ENCODE measurements around the gene OR52A1.
"Not testable (repeated sequence)": the region's sequence is repeated elsewhere in the genome, so short reads cannot be mapped to it uniquely, and the experiment has no call there.

The OR52A1 gene

GRCh38 chr11:5154657-5155056 is at the start of gene OR52A1:
TSS of gene OR52A1 (minus strand) at chr11:5154757. CDS start at chr11:5152369, 2,388 bp downstream.
- no peak for DNase-seq (ENCODE audit: extremely low read depth in 1 of 2, low read depth in 1 of 2)

- DNase-seq (ENCODE audit: extremely low read depth in 1 of 2, low read depth in 1 of 2) = no peak
These were observed 48.8 kb upstream of the OR52A1 start for GRCh38 chr11:5203366-5203765.

- no peak for DNase-seq (ENCODE audit: extremely low read depth in 1 of 2, low read depth in 1 of 2)
These were observed 46.0 kb upstream of the OR52A1 start, which contains the start of gene OR51V1 for GRCh38 chr11:5200582-5200981. TSS of gene OR51V1 (minus strand) at chr11:5200682. CDS start at chr11:5200682, 0 bp downstream.

- no peak for DNase-seq (ENCODE audit: extremely low read depth in 1 of 2, low read depth in 1 of 2)
These were observed 43.7 kb upstream of the OR52A1 start for GRCh38 chr11:5198285-5198684.

GRCh38 chr11:5197536-5197935 is 43.0 kb upstream of the OR52A1 start:
- no peak for DNase-seq (ENCODE audit: extremely low read depth in 1 of 2, low read depth in 1 of 2)

- DNase-seq (ENCODE audit: extremely low read depth in 1 of 2, low read depth in 1 of 2) = no peak
These were observed 42.2 kb upstream of the OR52A1 start for GRCh38 chr11:5196731-5197130.

GRCh38 chr11:5196067-5196466 is 41.5 kb upstream of the OR52A1 start:
- DNase-seq (ENCODE audit: extremely low read depth in 1 of 2, low read depth in 1 of 2) = no peak

- no peak for DNase-seq (ENCODE audit: extremely low read depth in 1 of 2, low read depth in 1 of 2)
These were observed 38.2 kb upstream of the OR52A1 start for GRCh38 chr11:5192738-5193137.

- no peak for DNase-seq (ENCODE audit: extremely low read depth in 1 of 2, low read depth in 1 of 2)
These were observed 33.6 kb upstream of the OR52A1 start for GRCh38 chr11:5188201-5188600.

- DNase-seq (ENCODE audit: extremely low read depth in 1 of 2, low read depth in 1 of 2) = no peak
These were observed 23.7 kb upstream of the OR52A1 start for GRCh38 chr11:5178046-5178837.

- DNase-seq (ENCODE audit: extremely low read depth in 1 of 2, low read depth in 1 of 2) = no peak
These were observed 20.4 kb upstream of the OR52A1 start for GRCh38 chr11:5174934-5175333.

GRCh38 chr11:5171856-5172255 is 17.3 kb upstream of the OR52A1 start:
- DNase-seq (ENCODE audit: extremely low read depth in 1 of 2, low read depth in 1 of 2) = no peak

GRCh38 chr11:5165898-5166297 is 11.3 kb upstream of the OR52A1 start:
- DNase-seq (ENCODE audit: extremely low read depth in 1 of 2, low read depth in 1 of 2) = not testable (repeated sequence)

- not testable (repeated sequence) for DNase-seq (ENCODE audit: extremely low read depth in 1 of 2, low read depth in 1 of 2)
These were observed 10.2 kb upstream of the OR52A1 start for GRCh38 chr11:5164807-5165206.

- DNase-seq (ENCODE audit: extremely low read depth in 1 of 2, low read depth in 1 of 2) = not testable (repeated sequence)
These were observed 6.5 kb upstream of the OR52A1 start for GRCh38 chr11:5161045-5161444.

GRCh38 chr11:5160217-5160616 is 5.7 kb upstream of the OR52A1 start:
- not testable (repeated sequence) for DNase-seq (ENCODE audit: extremely low read depth in 1 of 2, low read depth in 1 of 2)

- no peak for DNase-seq (ENCODE audit: extremely low read depth in 1 of 2, low read depth in 1 of 2)
These were observed 5.2 kb upstream of the OR52A1 start for GRCh38 chr11:5159806-5160205.

- DNase-seq (ENCODE audit: extremely low read depth in 1 of 2, low read depth in 1 of 2) = no peak
These were observed 754 bp downstream of the OR52A1 start for GRCh38 chr11:5153574-5154431.

GRCh38 chr11:5151713-5152153 is 2.8 kb downstream of the OR52A1 start:
- no peak for DNase-seq (ENCODE audit: extremely low read depth in 1 of 2, low read depth in 1 of 2)

- DNase-seq (ENCODE audit: extremely low read depth in 1 of 2, low read depth in 1 of 2) = not testable (repeated sequence)
These were observed 10.4 kb downstream of the OR52A1 start for GRCh38 chr11:5144206-5144605.

- no peak for DNase-seq (ENCODE audit: extremely low read depth in 1 of 2, low read depth in 1 of 2)
These were observed 16.6 kb downstream of the OR52A1 start, which contains the start of gene OR52A5 for GRCh38 chr11:5137996-5138395. TSS of gene OR52A5 (minus strand) at chr11:5138356. CDS start at chr11:5132642, 5,714 bp downstream.

GRCh38 chr11:5137014-5137413 is 17.5 kb downstream of the OR52A1 start:
- no peak for DNase-seq (ENCODE audit: extremely low read depth in 1 of 2, low read depth in 1 of 2)
